Hematopoietic multipotent progenitor cell treated with erythropoietin and hydrocortisone succinate and interleukin-3 and kit ligand, for 17 days (in vitro differentiated cells): Measurements from ENCODE around the gene SMC5.
"Not testable (repeated sequence)": the region's sequence is repeated elsewhere in the genome, so short reads cannot be mapped to it uniquely, and the experiment has no call there.

Experiments used
- DNase-seq: peaks from one replicate; pipeline ENCODE4 v3.0.0-alpha.2; 2015; ENCODE audit warnings: low spot score

Gene SMC5

DNA sequence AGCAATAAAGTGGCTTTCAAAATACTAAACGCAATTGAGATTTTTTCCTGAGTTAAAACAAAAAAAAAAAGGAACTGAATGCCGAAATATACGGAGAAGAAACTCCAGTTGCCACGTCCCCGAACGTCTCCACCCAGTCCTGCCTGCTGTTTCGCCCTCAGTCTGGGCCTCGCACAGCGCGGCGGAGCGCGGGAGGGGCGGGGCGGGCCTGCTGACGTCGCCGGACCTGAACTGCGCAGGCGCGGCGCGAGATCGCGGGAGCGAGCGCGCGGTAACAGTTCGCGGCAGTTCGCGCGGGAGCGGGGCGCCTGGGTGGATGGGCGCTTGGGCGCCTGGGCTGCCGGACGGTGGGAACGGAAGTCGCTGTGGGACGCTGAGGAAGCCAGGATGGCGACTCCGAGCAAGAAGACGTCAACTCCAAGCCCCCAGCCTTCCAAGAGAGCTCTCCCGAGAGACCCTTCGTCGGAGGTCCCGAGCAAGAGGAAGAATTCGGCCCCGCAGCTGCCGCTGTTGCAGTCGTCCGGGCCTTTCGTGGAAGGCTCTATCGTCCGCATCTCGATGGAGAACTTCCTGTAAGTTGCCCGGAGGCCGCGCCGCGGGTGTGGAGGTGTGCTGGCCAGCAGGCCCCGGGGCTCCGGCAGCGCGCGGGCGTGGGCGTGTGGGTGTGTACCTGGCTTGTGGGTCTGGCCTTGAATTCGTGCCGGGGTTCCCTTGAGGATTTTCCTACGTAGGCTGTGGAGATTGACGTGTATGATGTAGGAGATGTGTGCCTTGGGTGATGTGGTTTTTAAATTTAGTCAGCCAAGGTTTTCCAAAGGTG lies at the start of gene SMC5:
Gene SMC5 (plus strand): TSS at position 287 of the 820 bp plus-strand sequence. CDS start 101 bp downstream, at position 388.
- peak; percentile 89 for DNase-seq

DNA sequence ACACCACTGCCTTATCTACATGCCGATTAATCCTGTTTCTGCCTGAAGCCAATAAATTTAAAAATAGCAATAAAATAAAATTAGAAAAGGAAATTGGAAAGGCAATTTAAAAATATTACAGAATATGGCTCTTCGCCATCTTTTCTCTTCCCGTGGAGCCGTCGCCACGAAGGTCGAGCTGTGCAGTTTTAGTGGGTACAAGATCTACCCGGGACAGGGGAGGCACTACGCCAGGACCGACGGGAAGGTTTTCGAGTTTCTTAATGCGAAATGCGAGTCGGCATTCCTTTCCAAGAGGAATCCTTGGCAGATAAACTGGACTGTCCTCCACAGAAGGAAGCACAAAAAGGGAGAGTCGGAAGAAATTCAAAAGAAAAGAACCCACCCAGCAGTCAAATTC lies 41.7 kb upstream of the SMC5 start:
- no peak for DNase-seq

DNA sequence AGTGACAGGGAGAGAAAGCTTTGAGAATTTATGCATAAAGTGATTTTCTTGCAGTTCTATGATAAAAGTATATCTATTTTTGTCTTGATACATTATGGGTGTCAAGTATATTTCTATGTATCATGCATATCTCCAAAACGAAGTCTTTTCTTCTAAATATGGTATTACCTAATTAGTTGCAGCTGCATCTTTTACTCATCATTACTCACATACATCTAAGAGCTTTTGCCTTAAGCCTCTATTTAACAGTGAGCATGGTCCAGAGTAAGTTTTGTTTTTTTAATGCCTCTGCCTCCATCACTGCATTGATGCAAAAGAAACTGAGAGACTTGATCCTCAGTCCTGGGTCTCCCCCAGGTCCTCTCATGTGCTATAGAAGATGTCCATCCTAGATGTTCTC lies 40.0 kb upstream of the SMC5 start:
- no peak for DNase-seq

DNA sequence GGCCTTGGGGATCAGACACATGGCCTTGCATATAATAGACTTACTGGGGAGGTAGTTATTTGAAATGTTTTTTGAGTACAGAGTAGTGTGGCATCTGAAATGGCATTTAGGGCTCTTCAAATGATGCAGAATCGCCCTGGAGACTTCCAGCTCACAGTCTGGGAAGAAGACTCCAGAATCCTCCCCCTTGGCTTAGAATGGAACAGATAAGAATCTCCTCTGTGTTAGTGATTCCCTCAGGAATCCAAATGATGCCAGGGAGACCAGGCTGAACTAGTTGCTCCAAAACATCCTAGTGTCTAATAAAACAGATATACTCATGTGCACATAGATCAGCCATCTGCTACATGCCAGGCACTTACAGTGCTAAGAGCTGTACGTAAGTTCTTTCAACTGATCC lies 38.6 kb upstream of the SMC5 start:
- no peak for DNase-seq

DNA sequence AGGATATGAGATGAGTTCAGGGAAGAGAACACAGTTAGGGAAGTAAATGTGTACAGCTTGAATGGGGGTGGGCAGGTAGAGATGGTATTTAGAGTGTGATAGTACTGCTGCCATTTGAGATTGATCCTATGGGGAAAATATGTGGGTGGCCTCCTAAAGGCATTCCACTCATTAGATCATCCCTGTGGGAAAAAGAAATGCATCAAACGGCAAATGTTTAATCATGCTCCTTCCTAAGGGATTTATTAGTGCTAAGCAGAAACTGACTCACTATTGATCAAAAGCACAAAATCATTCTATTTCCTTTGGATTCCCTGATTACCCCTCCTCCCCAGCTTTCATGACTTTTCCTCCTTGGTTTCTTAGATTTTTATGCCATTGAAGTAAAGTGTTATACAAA lies 36.4 kb upstream of the SMC5 start:
- DNase-seq = no peak

DNA sequence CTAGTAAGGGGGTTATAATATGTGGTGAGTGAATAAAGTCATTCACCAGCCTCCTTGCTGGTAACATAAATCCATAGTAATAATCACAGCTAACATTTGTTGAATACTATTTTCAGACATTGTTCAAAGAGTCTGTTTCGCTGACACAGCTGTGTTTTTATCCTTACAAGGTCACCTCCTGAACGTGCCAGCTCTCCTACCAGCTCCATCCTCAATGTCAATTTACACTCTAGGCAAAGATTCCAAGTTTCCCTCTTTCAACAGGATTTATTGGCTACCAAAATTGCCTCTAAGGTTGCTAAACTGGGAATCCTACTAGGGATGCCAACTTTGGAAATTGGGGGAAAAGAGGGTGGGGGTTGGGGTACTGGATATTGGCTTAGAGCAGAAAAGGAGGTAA lies 30.7 kb upstream of the SMC5 start:
- no peak for DNase-seq

DNA sequence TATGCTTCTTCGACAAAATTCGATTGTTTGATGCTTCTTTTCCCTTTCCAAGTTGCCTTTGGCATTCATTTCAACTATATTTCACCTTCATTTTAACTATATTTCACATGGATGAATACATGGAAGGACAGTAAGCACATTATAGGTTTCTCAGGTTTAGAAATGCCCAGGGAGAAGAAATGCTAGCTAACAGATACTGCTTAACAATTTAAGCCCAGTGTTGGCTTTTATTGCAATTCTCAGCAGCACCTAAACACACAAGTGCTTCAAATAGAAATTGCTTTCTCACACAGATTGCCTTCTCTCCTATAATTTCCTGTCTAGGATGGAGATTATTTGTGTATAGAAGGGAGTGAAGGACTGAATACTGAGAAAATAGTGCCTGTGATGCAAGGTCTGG lies 30.2 kb upstream of the SMC5 start:
- no peak for DNase-seq

DNA sequence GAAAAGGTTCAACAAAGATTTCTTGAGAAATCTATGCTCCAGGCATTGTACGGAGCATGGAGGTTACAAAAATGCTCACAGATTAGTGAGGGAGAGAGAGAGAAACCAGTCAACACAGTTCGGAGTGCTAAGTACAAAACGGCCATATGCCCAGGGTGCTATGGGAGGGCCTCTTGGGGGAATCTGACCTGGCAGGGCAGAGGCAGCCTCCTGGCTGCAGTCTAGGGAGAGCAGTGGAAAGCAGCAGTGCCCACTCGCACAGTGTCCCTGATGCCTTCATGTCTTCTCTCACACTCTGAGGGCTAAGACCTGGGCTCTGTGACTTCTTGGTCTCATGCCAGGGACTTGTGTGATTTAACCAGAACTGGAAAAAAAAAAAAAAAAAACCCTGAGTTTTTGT lies 29.8 kb upstream of the SMC5 start:
- no peak for DNase-seq

DNA sequence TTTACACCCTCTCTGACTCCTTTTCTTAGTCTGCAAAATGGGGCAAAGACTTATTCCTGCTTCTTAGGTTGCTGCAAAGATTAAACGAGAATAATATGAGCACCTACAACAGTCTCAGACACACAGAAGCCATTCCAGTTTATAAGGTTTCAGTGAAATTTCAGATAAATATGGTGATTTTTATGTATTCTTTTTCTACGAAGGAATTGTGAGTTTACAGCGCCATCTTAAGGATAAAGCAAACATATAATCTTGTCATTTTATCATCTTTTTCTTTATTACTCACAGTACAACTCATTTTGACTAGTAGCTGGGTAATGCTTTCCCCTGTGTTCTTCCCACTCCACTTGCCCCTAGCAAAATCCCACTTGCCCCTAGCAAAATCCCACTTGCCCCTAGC lies 29.2 kb upstream of the SMC5 start:
- DNase-seq = no peak

DNA sequence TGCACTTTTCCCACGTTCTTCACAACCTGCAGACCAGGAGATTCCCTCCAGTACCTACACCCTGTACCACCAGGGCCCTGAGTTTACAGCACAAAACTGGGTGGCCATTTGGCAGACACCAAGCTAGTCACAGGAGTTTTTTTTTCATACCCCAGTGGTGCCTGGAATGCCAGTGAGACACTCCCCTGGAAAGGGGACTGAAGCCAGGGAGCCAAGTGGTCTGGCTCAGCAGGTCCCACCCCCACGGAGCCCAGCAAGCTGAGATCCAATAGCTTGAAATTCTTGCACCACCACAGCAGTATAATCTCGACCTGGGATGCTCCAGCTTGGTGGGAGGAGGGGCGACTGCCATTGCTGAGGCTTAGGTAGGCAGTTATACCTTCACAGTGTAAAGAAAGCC lies 26.3 kb upstream of the SMC5 start:
- DNase-seq = no peak

DNA sequence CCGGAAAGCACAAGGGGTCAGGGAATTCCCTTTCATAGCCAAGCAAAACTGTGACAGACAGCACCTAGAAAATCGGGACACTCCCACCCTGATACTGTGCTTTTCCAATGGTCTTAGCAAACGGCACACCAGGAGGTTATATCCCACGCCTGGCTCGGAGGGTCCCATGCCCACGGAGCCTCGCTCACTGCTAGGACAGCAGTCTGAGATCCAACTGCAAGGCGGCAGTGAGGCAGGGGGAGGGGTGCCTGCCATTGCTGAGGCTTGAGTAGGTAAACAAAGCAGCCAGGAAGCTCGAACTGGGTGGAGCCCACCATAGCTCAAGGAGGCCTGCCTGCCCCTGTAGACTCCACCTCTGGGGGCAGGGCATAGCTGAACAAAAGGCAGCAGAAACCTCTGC lies 24.6 kb upstream of the SMC5 start:
- not testable (repeated sequence) for DNase-seq

DNA sequence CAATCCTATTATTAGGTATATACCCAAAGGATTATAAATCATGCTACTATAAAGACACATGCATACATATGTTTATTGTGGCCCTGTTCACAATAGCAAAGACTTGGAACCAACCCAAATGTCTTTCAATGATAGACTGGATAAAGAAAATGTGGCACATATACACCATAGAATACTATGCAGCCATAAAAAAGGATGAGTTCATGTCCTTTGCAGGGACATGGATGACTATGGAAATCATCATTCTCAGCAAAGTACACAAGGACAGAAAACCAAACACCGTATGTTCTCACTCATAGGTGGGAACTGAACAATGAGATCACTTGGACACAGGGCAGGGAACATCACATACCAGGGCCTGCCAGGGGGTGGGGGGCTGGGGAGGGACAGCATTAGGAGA lies 12.8 kb upstream of the SMC5 start:
- DNase-seq = not testable (repeated sequence)

DNA sequence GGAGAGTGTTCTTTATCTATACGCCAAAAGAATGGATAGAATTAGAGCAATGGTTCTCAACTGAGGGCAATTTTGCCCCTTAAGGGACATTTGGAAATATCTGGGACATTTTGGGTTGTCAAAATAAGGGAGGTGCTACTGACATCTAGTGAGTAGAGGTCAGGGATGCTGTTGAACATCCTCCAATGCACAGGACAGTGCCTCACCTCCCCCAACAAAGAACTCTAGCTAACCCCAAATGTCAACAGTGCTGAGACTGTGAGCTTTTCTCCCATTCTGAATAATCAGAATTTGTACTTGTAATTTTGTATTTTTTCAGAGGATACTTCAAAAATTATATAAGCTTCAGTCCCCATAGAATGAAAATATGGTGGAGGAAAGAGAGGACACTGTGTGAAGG lies 8.6 kb upstream of the SMC5 start:
- no peak for DNase-seq

DNA sequence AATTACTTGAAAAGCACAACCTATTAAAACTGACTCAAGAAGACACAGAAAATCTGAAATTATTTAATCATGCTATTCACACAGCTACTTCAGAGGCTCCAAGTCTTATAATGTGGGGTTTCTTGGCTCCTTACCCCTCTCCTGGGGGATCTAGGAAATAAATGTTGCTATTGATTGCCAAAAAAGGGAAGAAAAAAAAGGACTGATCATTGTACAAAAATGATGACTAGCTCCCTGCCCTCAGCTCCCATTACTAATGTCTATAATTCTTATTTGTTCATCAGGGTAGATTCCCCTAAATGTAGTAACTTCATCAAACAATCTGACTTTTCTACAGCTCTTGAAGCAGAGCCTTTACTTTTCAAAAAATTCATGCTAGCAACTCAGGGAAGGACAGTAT lies 3.3 kb upstream of the SMC5 start:
- no peak for DNase-seq

DNA sequence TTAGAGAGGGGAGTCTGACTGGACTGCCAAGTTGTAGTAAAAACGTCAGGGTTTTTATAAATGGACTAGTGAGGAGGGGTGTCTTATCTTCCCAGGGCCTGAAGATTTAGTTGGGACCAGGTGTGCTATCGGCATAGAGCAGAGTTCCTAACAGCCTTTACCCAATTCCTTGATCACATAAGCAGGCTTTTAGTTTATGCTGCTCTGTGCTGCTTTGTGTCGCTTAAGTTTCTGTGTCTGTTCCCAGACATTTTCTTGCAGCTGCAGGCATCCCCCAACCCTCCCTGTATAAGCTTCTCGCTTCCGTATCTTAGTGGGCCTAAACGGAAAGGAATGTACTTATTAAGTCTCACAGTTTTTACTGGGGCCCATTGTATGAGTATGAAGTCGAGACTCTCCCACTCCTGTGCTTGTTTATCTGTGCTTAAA lies 2.6 kb upstream of the SMC5 start:
- no peak for DNase-seq

DNA sequence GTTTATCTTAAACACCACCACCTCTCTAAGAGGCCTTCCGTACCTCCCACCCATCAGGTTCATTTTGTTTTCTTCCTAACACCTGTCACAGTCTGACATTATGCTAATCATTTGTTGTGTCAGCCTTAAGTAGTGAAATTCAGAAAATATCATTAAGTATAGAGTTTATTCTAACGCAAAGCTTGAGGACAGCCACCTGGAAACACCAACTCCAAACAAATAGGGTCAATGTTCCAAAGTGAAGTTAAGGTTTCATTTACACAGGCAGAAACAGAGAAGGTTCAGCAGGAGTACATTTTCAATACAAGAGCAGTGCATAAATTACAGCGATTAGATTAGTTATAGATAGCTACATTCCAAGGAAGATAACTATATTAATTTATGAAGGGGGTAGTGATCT lies 1.3 kb upstream of the SMC5 start:
- no peak for DNase-seq

DNA sequence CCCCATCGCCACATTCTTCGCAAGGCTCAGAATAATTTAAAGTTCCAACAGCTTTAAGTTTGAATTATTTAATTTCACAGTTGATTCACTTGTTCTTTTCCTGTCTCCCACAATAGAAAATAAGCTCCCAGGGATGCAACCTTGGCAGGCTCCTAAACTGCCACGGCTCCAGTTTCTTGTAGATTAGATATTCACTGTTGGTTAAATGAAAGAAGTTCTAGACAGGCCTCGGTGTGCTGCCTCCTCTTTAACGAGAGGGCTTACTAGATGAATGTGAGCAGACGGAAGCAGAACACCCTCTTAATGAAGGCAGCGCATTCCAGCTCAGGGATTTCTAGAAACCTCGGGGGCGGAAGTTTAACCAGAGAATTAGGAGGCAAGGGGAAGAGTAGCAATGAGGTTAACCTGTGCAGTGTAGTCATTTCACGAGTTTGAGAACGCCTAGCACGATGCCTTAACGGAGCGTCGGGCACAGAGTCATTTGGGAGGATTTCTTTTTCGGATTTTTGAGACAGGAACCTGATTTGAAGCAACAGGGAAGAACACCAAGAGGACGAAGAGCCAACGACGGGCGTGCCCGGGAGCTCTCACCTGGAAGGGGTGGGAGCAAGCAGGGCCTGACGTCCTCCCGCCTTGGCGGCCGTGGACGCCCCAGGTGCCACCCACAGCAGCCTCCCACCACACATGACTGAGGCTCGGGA lies 637 bp upstream of the SMC5 start:
- no peak for DNase-seq

DNA sequence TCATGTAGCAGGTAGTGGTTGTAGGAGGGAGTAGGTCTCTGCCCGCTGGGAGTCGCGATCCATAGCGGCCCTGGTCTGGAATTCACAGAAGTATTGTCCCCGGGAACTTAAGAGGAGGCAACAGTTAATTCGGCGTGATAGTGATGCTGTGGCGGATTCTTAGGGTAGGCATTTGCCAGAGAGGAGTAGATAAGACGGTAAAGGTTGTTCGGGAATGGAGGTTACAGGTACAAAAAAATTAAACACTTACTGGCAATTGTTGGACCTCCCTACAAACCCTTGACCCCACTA lies 679 bp downstream of the SMC5 start:
- no peak for DNase-seq

DNA sequence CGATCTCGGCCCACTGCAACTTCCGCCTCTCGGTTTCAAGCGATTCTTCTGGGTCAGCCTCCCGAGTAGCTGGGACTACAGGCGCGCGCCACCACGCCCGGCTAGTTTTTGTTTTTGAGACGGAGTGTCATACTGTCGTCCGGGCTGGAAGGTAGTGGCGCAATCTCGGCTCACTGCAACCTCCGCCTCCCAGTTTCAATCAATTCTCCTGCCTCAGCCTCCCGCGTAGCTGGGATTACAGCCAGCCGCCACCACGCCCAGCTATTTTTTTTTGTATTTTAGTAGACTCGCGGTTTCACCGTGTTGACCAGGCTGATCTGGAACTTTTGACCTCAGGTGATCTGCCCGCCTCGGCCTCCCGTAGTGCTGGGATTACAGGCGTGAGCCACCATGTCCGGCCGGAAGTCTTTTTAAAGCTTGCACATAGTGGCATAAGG lies 1.2 kb downstream of the SMC5 start:
- DNase-seq = no peak

DNA sequence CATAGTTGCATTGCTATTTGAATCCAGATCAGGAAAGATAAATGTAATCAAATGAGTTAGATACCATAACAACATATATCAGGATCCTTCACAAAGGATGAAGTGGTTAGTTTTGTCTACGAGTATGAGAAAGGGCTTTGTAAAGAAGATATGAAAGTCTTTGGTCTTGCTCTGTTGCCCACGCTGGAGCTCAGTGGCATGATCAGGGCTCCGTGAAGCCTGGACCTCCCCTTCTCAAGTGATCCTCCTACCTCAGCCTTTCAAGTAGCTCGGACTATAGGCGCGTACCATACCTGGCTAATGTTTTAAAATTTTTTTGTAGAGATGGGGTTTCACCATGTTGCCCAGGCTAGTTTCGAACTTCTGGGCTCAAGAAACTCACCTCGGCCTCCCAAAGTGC lies 1.8 kb downstream of the SMC5 start:
- no peak for DNase-seq

DNA sequence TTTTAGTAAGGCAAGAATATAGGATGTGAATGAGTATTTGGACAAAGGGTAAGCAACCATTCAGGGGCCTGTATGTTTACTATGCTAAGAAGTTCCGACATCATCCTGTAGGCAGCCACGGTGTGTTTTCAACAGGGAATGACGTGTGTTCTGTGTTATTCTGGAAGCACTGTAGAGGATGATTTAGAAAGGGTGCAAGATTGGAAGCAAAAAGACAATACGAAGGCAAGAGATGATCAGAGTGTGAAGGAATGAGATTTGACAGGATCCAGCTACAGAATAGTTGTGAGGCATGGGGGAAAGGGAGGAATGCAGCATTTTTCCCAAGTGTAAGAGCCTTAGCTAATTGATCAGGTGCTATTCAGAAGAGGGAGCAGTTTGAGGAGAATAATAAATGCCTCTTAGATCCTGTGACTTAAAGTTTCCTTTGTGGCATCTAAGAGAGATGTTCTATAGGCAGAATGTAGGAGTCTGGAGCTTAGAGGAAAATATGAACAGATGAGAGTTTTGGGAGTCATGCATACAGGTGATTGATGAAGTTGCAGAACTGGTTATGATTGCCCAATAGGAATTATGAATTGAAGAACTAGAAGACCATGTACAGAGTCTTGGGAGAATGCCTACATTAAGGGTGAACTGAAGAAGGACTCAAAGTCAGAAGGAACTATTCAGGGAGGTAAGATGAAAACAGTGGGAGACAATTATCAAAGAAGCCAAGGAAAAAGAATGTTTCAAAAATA lies 2.5 kb downstream of the SMC5 start:
- DNase-seq = no peak

DNA sequence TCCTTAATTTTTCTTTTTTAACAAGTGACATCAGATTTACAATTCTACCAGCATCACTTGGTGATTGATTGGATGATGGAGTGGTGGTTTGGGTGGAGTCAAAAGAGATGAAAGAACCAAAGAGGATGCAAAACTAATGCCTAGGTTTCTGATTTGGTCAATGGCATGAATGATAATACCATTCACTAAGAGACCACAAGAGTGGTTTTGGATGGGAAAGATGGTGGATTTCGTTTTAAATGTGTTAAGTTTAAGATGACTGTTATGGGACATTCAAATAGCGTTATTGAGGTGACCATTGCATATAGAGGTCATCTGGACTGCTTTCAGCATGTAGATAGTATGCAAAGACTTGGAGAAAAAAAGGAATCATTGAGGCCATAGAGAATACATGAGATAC lies 3.6 kb downstream of the SMC5 start:
- no peak for DNase-seq

DNA sequence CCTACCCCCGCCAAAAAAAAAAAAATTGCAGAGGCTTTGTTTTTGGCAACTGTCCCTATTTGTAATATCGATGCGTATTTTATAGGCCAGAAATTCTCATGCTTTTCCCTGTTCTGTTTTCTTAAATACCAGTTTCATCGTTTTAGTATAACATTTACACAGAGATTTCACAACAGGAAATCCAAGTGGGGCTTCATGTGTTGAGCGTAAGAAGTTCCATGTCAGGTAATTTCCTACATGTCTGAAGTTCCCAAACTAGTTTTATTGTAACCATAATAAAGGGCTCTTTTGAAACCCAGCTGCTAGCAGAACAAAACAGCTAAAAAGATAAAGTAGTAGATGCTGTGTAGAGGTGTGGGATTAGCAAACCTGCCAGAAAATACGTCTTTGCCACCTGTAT lies 4.2 kb downstream of the SMC5 start:
- DNase-seq = no peak
